H9 (cell line): Measurements from ENCODE around the gene IFIT1B. TPM values are rescaled to one million over a fixed set of nuclear protein-coding genes. Genes with fewer than 3 reads are reported as not detected.
"Not testable (repeated sequence)": the region's sequence is repeated elsewhere in the genome, so short reads cannot be mapped to it uniquely, and the experiment has no call there.

ENCODE experiments used
- DNase-seq: peaks from one replicate; pipeline ENCODE4 v3.0.0-alpha.2; 2017
- H2AFZ ChIP-seq: one replicate; pipeline ENCODE4 v1.6.1; 2013; ENCODE audit warnings: mild to moderate bottlenecking, low read length, control low read depth, moderate library complexity
- H2AK5ac ChIP-seq: 2 replicates; pipeline ENCODE4 v1.6.1; 2013; ENCODE audit warnings: low read length, control low read depth, mixed read lengths; ENCODE audit not compliant: insufficient read length
- H2BK120ac ChIP-seq: one replicate; pipeline ENCODE4 v1.6.1; 2013; ENCODE audit warnings: low read depth, mild to moderate bottlenecking, low read length, control low read depth, inconsistent platforms; ENCODE audit not compliant: poor library complexity, severe bottlenecking
- H2BK12ac ChIP-seq: 2 replicates; pipeline ENCODE4 v1.6.1; 2013; ENCODE audit warnings: low read length, control low read depth, mixed read lengths, low read depth; ENCODE audit not compliant: insufficient read length
- H2BK15ac ChIP-seq: 2 replicates; pipeline ENCODE4 v1.6.1; 2013; ENCODE audit warnings: low read depth, low read length, control low read depth
- H2BK20ac ChIP-seq: one replicate; pipeline ENCODE4 v1.6.1; 2013; ENCODE audit warnings: low read depth, mild to moderate bottlenecking, low read length, control low read depth, inconsistent platforms; ENCODE audit not compliant: poor library complexity, severe bottlenecking
- H2BK5ac ChIP-seq: 2 replicates; pipeline ENCODE4 v1.6.1; 2013; ENCODE audit warnings: low read length, control low read depth, mixed read lengths; ENCODE audit not compliant: insufficient read length
- H3K14ac ChIP-seq: 2 replicates; pipeline ENCODE4 v1.6.1; 2013; ENCODE audit warnings: low read length, control low read depth; ENCODE audit not compliant: insufficient read depth
- H3K18ac ChIP-seq: 2 replicates; pipeline ENCODE4 v1.6.1; 2013; ENCODE audit warnings: low read depth, mild to moderate bottlenecking, mixed read lengths, low read length, control low read depth; ENCODE audit not compliant: insufficient read length
- H3K23ac ChIP-seq: 2 replicates; pipeline ENCODE4 v1.6.1; 2013; ENCODE audit warnings: low read length, control low read depth, mixed read lengths, low read depth; ENCODE audit not compliant: insufficient read length
- H3K23me2 ChIP-seq: 2 replicates; pipeline ENCODE4 v1.6.1; 2013; ENCODE audit warnings: low read depth, mild to moderate bottlenecking, mixed read lengths, low read length, control low read depth; ENCODE audit not compliant: insufficient read length, poor library complexity, severe bottlenecking
- H3K27ac ChIP-seq: 2 replicates; pipeline ENCODE4 v1.5.1; 2013; ENCODE audit warnings: low read length, control low read depth, mixed read lengths, low read depth; ENCODE audit not compliant: insufficient read length
- H3K27me3 ChIP-seq: 2 replicates; pipeline ENCODE4 v1.6.1; 2013; ENCODE audit warnings: low read length, control low read depth, inconsistent platforms; ENCODE audit not compliant: insufficient read depth
- H3K4ac ChIP-seq: 2 replicates; pipeline ENCODE4 v1.6.1; 2013; ENCODE audit warnings: low read depth, mild to moderate bottlenecking, control low read depth, inconsistent platforms, low read length, moderate library complexity
- H3K4me1 ChIP-seq: 2 replicates; pipeline ENCODE4 v1.6.1; 2013; ENCODE audit warnings: low read length, control low read depth, inconsistent platforms; ENCODE audit not compliant: insufficient read depth
- H3K4me2 ChIP-seq: 2 replicates; pipeline ENCODE4 v1.6.1; 2013; ENCODE audit warnings: low read length, control low read depth, mixed read lengths; ENCODE audit not compliant: insufficient read length, insufficient read depth
- H3K56ac ChIP-seq: 2 replicates; pipeline ENCODE4 v1.6.1; 2013; ENCODE audit warnings: low read depth, mild to moderate bottlenecking, mixed read lengths, low read length, control low read depth; ENCODE audit not compliant: insufficient read length
- H3K79me1 ChIP-seq: 2 replicates; pipeline ENCODE4 v1.6.1; 2013; ENCODE audit warnings: low read depth, mild to moderate bottlenecking, moderate library complexity, low read length, control low read depth, inconsistent platforms; ENCODE audit not compliant: insufficient read depth, poor library complexity, severe bottlenecking
- H3K79me2 ChIP-seq: 2 replicates; pipeline ENCODE4 v1.6.1; 2013; ENCODE audit warnings: low read length, control low read depth, inconsistent platforms; ENCODE audit not compliant: insufficient read depth
- H3K9ac ChIP-seq: 2 replicates; pipeline ENCODE4 v1.6.1; 2013; ENCODE audit warnings: low read length, control low read depth, mixed read lengths; ENCODE audit not compliant: insufficient read length; ENCODE audit errors: extremely low read depth
- H3K9me3 ChIP-seq: one replicate; pipeline ENCODE4 v1.6.1; 2013; ENCODE audit warnings: low read depth, low read length, inconsistent platforms; ENCODE audit not compliant: control insufficient read depth
- H3T11ph ChIP-seq: one replicate; pipeline ENCODE4 v1.6.1; 2013; ENCODE audit warnings: mild to moderate bottlenecking, low read length, control low read depth, inconsistent platforms
- H4K20me1 ChIP-seq: one replicate; pipeline ENCODE4 v1.6.1; 2013; ENCODE audit not compliant: control insufficient read depth, insufficient read length, insufficient read depth
- H4K5ac ChIP-seq: 2 replicates; pipeline ENCODE4 v1.6.1; 2013; ENCODE audit warnings: low read depth, mild to moderate bottlenecking, mixed read lengths, low read length, control low read depth; ENCODE audit not compliant: insufficient read length
- H4K8ac ChIP-seq: replicated peaks from 2 replicates; pipeline ENCODE4 v1.6.1; 2013; ENCODE audit warnings: low read length, control low read depth, mixed read lengths, low read depth; ENCODE audit not compliant: insufficient read length
- H4K91ac ChIP-seq: 2 replicates; pipeline ENCODE4 v1.6.1; 2013; ENCODE audit warnings: low read depth, mild to moderate bottlenecking, moderate library complexity, mixed read lengths, low read length, control low read depth; ENCODE audit not compliant: insufficient read length
- H3K27ac Mint-ChIP-seq, 3 experiments: 2 replicates in 2 of 3; 3 replicates in 1 of 3; pipeline ENCODE4 v1.8.0; 2020 to 2021; ENCODE audit warnings: mixed read lengths in 3 of 3, mild to moderate bottlenecking in 1 of 3, moderate library complexity in 1 of 3
- H3K27me3 Mint-ChIP-seq: 2 replicates; pipeline ENCODE4 v1.8.0; 2021; ENCODE audit warnings: low read depth, mild to moderate bottlenecking, moderate library complexity, mixed read lengths
- H3K36me3 Mint-ChIP-seq, 3 experiments: 2 replicates in 2 of 3; 3 replicates in 1 of 3; pipeline ENCODE4 v1.8.0; 2020 to 2021; ENCODE audit warnings: low read depth in 3 of 3, mixed read lengths in 3 of 3; ENCODE audit not compliant: insufficient read depth in 1 of 3
- H3K4me1 Mint-ChIP-seq, 2 experiments: 2 replicates each; pipeline ENCODE4 v1.8.0; 2020; ENCODE audit warnings: mixed read lengths in 2 of 2
- H3K4me3 Mint-ChIP-seq, 2 experiments: 2 replicates in 1 of 2; 3 replicates in 1 of 2; pipeline ENCODE4 v1.8.0; 2020 to 2021; ENCODE audit warnings: mild to moderate bottlenecking in 2 of 2, mixed read lengths in 2 of 2, moderate library complexity in 1 of 2
- H3K9me3 Mint-ChIP-seq, 2 experiments: 2 replicates in 1 of 2; 3 replicates in 1 of 2; pipeline ENCODE4 v1.8.0; 2020; ENCODE audit warnings: mild to moderate bottlenecking in 2 of 2, mixed read lengths in 2 of 2, moderate library complexity in 1 of 2
- WGBS: extraction: QIAGEN DNeasy Blood & Tissue Kit; methylation state at CpG from one replicate; pipeline ENCODE4 v1.1.7; 2013; ENCODE audit warnings: missing lambda C conversion rate, low lambda C conversion rate, mixed read lengths; ENCODE audit not compliant: insufficient read length; ENCODE audit errors: extremely low coverage; 5-methylcytosine and 5-hydroxymethylcytosine counted together
- total RNA-seq: library from RNA; stranded (reverse); gene quantifications from 2 replicates; pipeline ENCODE4 v1.2.1, GENCODE V29; 2021

IFIT1B gene
- total RNA-seq, 1 experiment from 2014 or later = not detected

- not testable (repeated sequence) for H3K9me3 Mint-ChIP-seq, H3K14ac ChIP-seq, H3K27me3 ChIP-seq, H4K5ac ChIP-seq, H3T11ph ChIP-seq, H3K79me2 ChIP-seq, H3K4me2 ChIP-seq, H4K91ac ChIP-seq, H3K23ac ChIP-seq, H2AFZ ChIP-seq, H3K4me1 ChIP-seq, H3K18ac ChIP-seq, H3K27me3 Mint-ChIP-seq, H2BK15ac ChIP-seq, H2BK20ac ChIP-seq, H3K27ac ChIP-seq, H3K23me2 ChIP-seq, DNase-seq, H2BK12ac ChIP-seq, H3K4me1 Mint-ChIP-seq, H2BK5ac ChIP-seq, H4K20me1 ChIP-seq, H2BK120ac ChIP-seq, H3K9ac ChIP-seq, H3K4me3 Mint-ChIP-seq, H3K79me1 ChIP-seq, H3K4ac ChIP-seq, H3K9me3 ChIP-seq, H3K27ac Mint-ChIP-seq, H4K8ac ChIP-seq, H3K56ac ChIP-seq, H2AK5ac ChIP-seq
- WGBS = no CpG with 5 or more reads among the region's 3 CpGs
- peaks cover 7 to 25% (median 13%) of the 10 kb centered on the region in 3 experiments; a peak in 6 of 7 replicates for H3K36me3 Mint-ChIP-seq
Measured at GRCh38 chr10:89407792-89408191, 29.9 kb downstream of the IFIT1B start.

GRCh38 chr10:89409282-89409681, 31.4 kb downstream of the IFIT1B start:
- not testable (repeated sequence) for H2AK5ac ChIP-seq, H3K18ac ChIP-seq, H2BK20ac ChIP-seq, H3K4ac ChIP-seq, H2BK15ac ChIP-seq, H3K4me1 Mint-ChIP-seq, H3K4me1 ChIP-seq, H3K56ac ChIP-seq, H3K79me2 ChIP-seq, DNase-seq, H3K27me3 Mint-ChIP-seq, H3K14ac ChIP-seq, H3K27ac Mint-ChIP-seq, H3K9ac ChIP-seq, H3K23me2 ChIP-seq, H3K27me3 ChIP-seq, H3K9me3 Mint-ChIP-seq, H2BK12ac ChIP-seq, H2BK5ac ChIP-seq, H3K9me3 ChIP-seq, H4K8ac ChIP-seq, H3T11ph ChIP-seq, H3K27ac ChIP-seq, H2BK120ac ChIP-seq, H4K5ac ChIP-seq, H3K23ac ChIP-seq, H4K91ac ChIP-seq, H2AFZ ChIP-seq, H3K4me2 ChIP-seq, H3K79me1 ChIP-seq, H4K20me1 ChIP-seq, H3K4me3 Mint-ChIP-seq
- WGBS = no CpG with 5 or more reads among the region's 5 CpGs
- peaks cover 7 to 25% (median 13%) of the 10 kb centered on the region in 3 experiments; a peak in 6 of 7 replicates for H3K36me3 Mint-ChIP-seq
